Stimulated activated CD4-positive, alpha-beta T cell treated with anti-CD3 and anti-CD28 coated beads, Interleukin-4, amount 100 ng/mL, for 24 hours (primary cell): Measurements from ENCODE around the gene TSHZ2.

Experiments used
- DNase-seq: peaks from one replicate; pipeline ENCODE4 v3.0.0-alpha.2; 2020

Gene TSHZ2

GRCh38 chr20:53260591-53260990 is 288.4 kb downstream of the TSHZ2 start:
- DNase-seq, result no peak

GRCh38 chr20:53262365-53262764 is 290.2 kb downstream of the TSHZ2 start:
- DNase-seq, result no peak

DNA sequence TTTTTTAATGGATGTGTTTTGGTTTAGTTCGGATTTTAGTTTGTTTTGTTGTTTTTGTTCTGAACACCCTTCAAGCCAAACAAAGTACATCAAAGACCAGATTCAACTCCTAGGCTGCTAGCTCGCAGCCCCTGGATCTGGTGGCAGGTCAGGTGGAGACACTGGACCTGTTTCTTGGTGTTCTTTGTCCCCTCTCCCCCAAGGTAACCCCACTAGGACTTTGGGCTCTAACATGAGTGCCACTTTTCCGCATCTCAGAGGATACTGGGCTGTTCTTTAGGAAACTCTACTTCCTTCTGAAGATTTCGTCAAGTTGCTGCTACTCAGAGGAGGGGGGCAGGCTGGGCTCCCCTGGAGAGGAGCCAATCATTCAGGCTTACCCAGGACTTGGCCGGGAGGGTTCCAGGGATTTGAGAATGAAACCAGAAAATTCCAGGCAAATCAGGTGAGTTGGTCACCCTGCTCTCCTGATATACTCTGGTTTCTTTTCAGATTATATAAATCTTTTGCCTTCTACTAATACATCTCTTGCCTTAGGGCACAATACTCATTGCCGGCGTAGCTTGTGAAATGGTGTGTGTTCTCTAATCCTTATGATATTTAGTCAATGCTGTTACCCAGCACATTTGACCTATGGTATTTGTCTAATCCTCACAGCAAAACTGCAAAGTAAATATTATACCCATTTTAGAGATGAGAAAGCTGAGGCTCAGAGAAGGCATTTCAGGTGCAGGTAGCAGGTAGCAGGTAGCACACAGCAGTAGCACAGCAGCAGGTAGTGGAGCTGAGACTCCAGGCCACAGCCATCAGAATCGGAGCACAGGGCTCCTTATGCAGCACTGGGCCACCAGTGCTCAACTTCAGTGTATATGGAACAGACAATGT is 291.6 kb downstream of the TSHZ2 start:
- DNase-seq, result no peak

DNA sequence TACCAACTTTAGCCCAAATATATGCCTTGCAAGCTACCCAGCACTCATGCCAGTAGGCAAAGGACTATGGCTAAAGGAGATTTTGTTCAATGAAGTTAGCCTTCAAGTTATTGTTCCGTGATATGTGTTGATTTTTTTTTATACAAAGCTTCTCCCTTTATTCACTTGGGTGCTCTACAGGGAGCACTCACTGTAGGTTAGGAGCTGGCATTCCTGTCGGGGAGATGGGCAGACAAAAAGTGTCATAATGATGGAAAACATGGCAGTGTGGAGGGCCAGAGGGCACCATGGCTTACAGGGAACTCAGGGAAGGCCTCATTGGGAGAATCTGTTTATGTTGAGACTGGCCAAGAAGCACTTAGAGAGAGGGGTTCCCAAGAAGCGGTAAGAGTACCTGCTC is 292.4 kb downstream of the TSHZ2 start:
- no peak for DNase-seq

GRCh38 chr20:53265304-53265875 is 293.2 kb downstream of the TSHZ2 start:
- no peak for DNase-seq

DNA sequence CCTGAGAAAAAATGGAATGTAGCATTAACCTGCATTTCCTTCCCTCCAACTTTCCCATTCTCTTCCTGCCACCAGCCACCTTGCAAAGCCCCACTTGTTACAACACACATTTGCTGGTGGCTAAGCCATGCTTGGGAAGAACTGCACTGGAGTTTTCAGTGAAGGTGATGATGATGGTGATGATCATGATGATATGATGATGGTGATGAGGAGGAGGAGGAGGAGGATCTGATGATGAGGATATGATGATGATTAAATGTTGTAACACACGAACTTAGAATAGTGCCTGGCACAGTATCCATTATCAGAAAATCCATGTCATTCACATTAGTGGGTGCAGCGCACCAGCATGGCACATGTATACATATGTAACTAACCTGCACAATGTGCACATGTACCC is 297.2 kb downstream of the TSHZ2 start:
- no peak for DNase-seq

GRCh38 chr20:53270792-53271375 is 298.7 kb downstream of the TSHZ2 start:
- DNase-seq, result no peak

GRCh38 chr20:53274365-53274764 is 302.2 kb downstream of the TSHZ2 start:
- no peak for DNase-seq

- DNase-seq, result no peak
These were observed 302.6 kb downstream of the TSHZ2 start for GRCh38 chr20:53274807-53275206.

DNA sequence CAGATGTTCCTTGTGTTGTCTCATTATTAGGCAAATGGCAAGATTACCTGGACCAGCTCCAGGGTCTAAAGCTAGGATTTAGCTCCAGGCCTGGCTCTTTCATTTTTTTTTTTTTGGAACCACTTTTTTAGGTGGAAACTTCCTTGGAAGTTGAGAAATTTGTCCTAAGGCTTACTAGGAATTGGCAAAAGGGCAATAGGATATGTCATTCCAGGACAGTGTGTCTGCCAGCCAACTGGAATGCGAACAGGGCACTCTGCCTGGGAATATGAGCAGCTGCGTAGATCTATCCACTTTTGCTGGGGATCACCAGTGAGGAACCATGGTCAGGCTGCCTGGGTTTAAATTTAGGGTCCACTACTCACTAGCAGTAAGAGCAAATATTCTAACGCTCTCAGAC is 304.0 kb downstream of the TSHZ2 start:
- DNase-seq, result no peak

- DNase-seq, result no peak
These were observed 306.4 kb downstream of the TSHZ2 start for GRCh38 chr20:53278555-53278954.

DNA sequence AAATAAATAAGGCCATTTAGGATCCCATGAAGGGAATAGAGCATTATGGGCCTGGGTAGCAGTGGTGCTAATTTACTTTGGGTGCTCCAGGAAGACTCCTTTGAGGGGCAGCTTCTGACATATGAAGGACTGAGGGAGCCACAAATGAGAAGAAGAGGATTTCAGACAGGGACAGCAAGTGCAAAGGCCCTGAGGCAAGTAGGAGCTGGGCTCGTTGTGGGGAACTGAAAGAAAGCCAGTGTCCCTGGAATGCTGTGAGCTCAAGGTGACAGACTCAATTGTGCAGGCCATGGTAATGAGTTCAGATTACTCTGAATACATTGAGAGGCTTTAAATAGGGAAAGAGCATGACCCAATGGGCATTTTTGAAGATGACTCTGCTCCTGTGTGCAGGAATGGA is 307.6 kb downstream of the TSHZ2 start:
- no peak for DNase-seq

DNA sequence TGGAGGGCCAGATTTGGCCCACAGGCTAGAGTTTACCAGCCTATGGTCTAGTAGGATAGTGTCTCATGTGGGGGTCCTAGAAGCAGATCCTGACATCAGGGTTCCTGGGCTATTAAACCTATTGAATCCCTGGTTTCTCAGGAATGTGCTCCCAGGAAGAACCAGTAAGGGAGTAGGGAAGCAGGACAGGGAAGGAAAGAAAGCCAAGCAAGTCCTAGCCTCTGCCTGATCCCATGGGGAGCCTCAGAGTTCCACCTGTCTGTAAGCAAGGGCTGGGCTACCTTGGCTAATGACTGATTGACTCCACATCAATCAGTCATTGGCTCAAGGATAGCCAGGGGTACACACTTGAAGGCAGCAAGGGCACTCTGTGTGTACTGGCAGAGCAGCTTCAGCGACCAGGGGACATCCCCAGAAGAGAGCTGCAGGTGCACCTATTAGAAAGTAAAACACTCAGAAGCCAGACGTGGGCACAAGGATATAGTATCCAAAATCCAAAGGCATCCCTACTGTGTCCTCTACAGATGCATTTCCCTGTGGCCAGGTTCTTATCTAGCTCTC is 309.5 kb downstream of the TSHZ2 start:
- DNase-seq, result no peak

DNA sequence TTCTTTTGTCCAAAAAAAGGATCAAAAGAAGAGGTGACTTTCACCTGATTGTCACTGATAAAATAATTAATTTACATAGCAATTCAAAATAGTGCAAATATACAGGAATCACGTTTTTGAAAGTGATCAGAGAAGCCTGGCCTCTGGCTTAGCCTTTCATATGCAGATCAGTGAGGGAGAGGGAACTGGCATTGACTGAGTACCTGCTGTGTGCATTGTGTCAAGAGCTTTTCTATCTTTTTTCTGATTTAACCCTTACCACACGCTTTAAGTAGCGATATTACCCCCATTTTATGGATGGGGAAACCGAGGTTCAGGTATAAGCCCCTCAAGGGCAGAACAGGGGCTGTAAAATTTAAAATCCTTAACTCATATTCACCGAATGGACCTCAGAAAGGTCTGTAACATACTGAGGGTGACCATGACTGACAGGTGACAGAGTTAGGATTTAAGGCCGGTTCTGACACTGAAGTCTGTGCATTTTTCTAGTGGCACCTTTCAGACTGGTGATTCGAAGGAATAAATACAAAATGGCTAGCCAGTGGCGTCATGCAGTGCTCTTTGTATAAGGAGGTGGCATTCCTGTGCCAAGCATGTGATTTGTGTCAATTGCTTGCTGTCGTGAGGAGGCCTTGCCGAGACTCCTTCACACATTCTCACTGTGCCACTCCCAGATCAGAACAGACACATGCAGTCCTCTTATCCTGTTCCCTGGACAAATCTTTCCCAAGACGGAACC is 310.2 kb downstream of the TSHZ2 start:
- no peak for DNase-seq

GRCh38 chr20:53283011-53283410 is 310.9 kb downstream of the TSHZ2 start:
- no peak for DNase-seq

DNA sequence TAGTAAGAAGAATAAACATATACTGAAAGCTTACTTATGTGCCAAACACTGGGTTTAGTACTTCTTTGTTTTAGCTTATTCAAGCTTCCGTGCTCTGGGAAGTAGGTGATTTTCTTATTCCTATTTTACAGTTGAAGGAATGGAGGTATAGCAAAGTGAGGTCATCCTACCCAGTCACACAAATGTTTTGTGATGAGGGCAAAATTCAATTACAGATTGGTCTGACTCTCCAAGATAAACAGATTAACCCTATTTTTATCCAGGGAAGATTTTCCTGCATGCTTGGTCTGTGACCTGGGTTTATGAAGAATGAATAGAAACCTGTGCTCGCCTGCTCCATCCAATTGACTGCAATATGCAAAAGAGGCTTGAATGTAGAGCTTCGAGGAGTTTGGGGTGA is 311.4 kb downstream of the TSHZ2 start:
- no peak for DNase-seq

DNA sequence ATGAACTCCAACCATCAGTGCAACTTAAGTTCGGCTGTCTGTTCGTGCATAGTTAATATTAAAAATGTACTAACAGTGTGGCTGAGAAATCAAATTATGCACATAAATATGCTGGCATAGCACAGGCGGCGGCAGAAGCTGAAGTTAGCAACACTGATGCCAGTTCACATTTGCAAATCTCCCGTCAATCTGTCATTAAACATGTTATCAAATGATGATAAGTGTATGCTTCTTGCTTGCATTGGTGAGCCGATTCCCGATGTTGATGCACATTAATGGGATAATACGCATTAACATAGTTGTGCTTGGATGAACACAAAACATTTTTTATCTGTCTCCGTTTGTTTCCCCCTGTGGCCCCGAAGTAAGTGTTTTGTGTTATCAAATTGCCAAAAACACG is 312.1 kb downstream of the TSHZ2 start:
- DNase-seq, result no peak

GRCh38 chr20:53284696-53285095 is 312.5 kb downstream of the TSHZ2 start:
- DNase-seq, result no peak

- DNase-seq, result no peak
These were observed 315.3 kb downstream of the TSHZ2 start for GRCh38 chr20:53287357-53288042.

DNA sequence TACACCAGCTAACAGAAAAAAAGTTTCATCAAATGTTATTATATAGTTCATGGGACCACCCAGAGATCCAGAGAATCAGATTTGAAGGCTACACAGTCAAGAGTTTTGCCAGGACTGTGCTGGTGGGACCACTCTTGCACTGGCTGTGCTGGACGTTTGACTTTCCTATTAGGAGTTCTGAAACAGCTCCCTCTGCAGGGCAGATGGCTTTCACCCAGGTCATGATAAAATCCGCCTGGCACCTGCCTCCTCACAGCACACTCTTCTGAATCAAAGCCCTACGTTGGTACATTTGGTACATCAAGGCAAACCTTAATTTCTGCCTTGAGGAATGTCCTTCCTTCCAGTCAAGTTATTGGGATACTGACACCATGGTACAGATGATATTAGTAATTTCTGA is 319.4 kb downstream of the TSHZ2 start:
- DNase-seq, result no peak

DNA sequence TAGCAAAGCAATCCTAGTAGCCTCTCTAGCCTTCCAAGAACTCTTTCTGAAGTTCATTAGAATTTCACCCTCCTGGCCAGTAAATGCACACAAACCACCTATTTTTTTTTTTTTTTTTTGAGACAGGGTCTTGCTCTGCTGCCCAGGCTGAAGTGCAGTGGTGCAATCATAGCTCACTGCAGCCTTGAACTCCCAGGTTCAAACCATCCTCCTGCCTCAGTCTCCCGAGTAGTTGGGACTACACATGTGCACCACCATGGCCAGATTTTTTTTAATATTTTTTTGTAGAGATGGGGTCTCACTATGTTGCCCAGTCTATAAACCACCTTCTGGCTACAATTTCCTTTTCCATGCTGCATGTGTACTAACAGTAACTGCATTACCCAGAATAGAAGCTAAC is 320.2 kb downstream of the TSHZ2 start:
- DNase-seq, result no peak

DNA sequence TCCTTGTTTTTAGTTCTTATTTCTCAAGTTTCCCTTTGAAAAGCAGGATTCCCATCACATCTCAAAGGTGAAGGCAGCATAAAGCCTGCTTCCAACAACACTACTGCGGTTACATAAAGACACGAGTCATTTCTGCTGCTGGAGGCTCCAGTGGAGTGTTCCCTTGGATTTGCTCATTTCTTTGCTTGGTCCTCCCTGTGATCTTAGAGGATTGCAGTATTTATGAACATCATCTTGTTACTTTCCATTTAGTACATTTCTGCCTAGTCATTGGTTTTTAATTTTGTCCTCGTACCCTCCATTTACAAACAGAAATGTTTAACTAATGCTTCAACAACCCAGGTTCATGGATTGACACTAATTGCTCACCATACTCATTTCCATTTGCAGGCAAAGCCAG is 322.6 kb downstream of the TSHZ2 start:
- DNase-seq, result no peak

DNA sequence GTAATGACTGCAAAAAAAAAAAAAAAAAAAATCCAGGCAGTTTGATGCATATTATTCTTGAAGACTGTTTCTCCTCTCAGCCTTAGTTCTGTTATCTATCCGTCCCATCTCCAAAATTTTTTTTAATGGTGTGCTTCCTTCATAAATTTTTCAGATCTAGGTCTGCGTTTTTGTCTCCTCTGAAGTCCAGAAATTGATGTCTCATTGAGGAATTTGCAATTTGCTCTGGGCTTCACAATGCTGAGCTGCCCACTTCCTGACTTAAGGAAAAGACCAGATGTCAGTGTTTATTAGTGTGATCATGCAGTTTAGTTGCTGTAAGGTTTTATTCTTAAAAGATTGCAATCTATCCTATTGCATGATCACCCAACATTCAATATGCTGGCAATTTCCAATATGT is 323.9 kb downstream of the TSHZ2 start:
- no peak for DNase-seq
